DND-41 (cell line): ENCODE measurements around the gene TLE1.

ENCODE experiments used
- EZH2 ChIP-seq: IDR thresholded peaks from 3 replicates; pipeline ENCODE4 v1.6.1; 2012; ENCODE audit warnings: borderline replicate concordance, low read depth, mild to moderate bottlenecking, moderate library complexity, low read length, inconsistent platforms; ENCODE audit not compliant: severe bottlenecking
- TF ChIP-seq, protein P1 (sequence below): IDR thresholded peaks from 2 replicates; pipeline ENCODE4 v1.5.1; 2012; ENCODE audit warnings: borderline replicate concordance, low read length, moderate library complexity, mild to moderate bottlenecking; ENCODE audit not compliant: poor library complexity, severe bottlenecking; ENCODE audit errors: extremely low read depth

DNA sequence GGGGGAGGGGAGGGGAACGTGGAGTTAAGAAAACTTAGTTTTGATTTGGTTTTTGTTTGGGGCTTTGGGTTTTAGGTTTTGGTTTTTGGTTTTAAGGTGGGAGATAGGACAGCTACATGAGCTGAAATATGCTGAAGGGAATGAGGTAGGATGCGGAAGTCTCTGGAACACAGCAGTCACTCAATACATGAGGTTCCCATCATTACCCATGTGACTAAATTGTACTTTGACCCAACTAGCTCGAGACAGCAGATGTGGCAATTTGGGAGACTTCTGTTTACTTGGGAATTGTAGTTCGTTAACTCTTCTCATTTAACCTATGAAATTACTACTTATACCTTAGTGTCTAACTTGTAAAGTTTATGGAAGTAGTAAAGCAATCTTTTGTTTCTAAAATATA, 124.2 kb downstream of the TLE1 start:
- TF ChIP-seq, protein P1, sequence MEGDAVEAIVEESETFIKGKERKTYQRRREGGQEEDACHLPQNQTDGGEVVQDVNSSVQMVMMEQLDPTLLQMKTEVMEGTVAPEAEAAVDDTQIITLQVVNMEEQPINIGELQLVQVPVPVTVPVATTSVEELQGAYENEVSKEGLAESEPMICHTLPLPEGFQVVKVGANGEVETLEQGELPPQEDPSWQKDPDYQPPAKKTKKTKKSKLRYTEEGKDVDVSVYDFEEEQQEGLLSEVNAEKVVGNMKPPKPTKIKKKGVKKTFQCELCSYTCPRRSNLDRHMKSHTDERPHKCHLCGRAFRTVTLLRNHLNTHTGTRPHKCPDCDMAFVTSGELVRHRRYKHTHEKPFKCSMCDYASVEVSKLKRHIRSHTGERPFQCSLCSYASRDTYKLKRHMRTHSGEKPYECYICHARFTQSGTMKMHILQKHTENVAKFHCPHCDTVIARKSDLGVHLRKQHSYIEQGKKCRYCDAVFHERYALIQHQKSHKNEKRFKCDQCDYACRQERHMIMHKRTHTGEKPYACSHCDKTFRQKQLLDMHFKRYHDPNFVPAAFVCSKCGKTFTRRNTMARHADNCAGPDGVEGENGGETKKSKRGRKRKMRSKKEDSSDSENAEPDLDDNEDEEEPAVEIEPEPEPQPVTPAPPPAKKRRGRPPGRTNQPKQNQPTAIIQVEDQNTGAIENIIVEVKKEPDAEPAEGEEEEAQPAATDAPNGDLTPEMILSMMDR, result no peak
- no peak for TF ChIP-seq EZH2
